ENCODE results near the gene ABHD13.

- TF ChIP-seq CTCF (IDR thresholded peaks at IDR 0.05) = peak in 5 of 7 experiments; percentile 24 to 77 (median 62)
- TF ChIP-seq POLR2AphosphoS5 (IDR thresholded peaks at IDR 0.05) = no peak
These were observed 9.6 kb downstream of the ABHD13 start for GRCh38 chr13:108227651-108228272.
